ENCODE results near the gene POU3F3. TPM values are rescaled to one million over a fixed set of nuclear protein-coding genes. Genes with fewer than 3 reads are reported as not detected.

Gene POU3F3
- total RNA-seq, 4 donors from 2014 or later: 0.20 to 25.6 (median 13.5) TPM; not detected in 1

GRCh38 chr2:104885119-104885782 is 31.3 kb downstream of the POU3F3 start:
- H3K4me1 ChIP-seq: no peaks in the 10 kb centered on the region
- H3K27ac ChIP-seq: no peak overlapping the region
- ATAC-seq: no peak
- H3K4me3 ChIP-seq: no peak overlapping the region
- no peaks in the 10 kb centered on the region for H3K36me3 ChIP-seq
- WGBS, 2 donors (ENCODE audit: low coverage in 1 of 2): 58 to 73% methylated on average over 4 to 5 of the region's 5 CpGs
- no peaks in the 10 kb centered on the region for H3K9me3 ChIP-seq
- TF ChIP-seq POLR2AphosphoS5 (IDR thresholded peaks at IDR 0.05): no peak
- no peak for TF ChIP-seq POLR2A (IDR thresholded peaks at IDR 0.05)
- no peak for TF ChIP-seq CTCF (IDR thresholded peaks at IDR 0.05)
- H3K27me3 ChIP-seq: peaks cover 66% of the 10 kb centered on the region

GRCh38 chr2:104887676-104888075 is 33.8 kb downstream of the POU3F3 start:
- Histone ChIP-seq H3K9me3 (no peaks in the 10 kb centered on the region), H3K27ac (no peak overlapping the region), H3K36me3 (no peaks in the 10 kb centered on the region), H3K4me3 (no peak overlapping the region), H3K4me1 (no peaks in the 10 kb centered on the region), H3K27me3 (peaks cover 47% of the 10 kb centered on the region)
- no peak for ATAC-seq
- TF ChIP-seq EP300 (IDR thresholded peaks at IDR 0.05) (no peak), POLR2A (IDR thresholded peaks at IDR 0.05) (no peak), POLR2AphosphoS5 (IDR thresholded peaks at IDR 0.05) (no peak), CTCF (IDR thresholded peaks at IDR 0.05) (no peak)
- 75 to 82% methylated on average over 5 to 6 of the region's 6 CpGs for WGBS, 2 donors (ENCODE audit: low coverage in 1 of 2)

GRCh38 chr2:104888489-104889258 is 34.8 kb downstream of the POU3F3 start:
- H3K36me3 ChIP-seq: no peaks in the 10 kb centered on the region
- no peaks in the 10 kb centered on the region for H3K9me3 ChIP-seq
- H3K27ac ChIP-seq: no peak overlapping the region
- peaks cover 38% of the 10 kb centered on the region for H3K27me3 ChIP-seq
- 75 to 78% methylated on average over 6 to 7 of the region's 7 CpGs for WGBS, 2 donors (ENCODE audit: low coverage in 1 of 2)
- H3K4me1 ChIP-seq: no peaks in the 10 kb centered on the region
- no peak for ATAC-seq
- no peak for TF ChIP-seq EP300 (IDR thresholded peaks at IDR 0.05)
- no peak for TF ChIP-seq CTCF (IDR thresholded peaks at IDR 0.05)
- TF ChIP-seq POLR2A (IDR thresholded peaks at IDR 0.05): no peak
- no peak for TF ChIP-seq POLR2AphosphoS5 (IDR thresholded peaks at IDR 0.05)
- H3K4me3 ChIP-seq: no peak overlapping the region

- no peak overlapping the region for H3K4me3 ChIP-seq
- H3K27ac ChIP-seq: no peak overlapping the region
- H3K36me3 ChIP-seq: no peaks in the 10 kb centered on the region
- TF ChIP-seq CTCF (IDR thresholded peaks at IDR 0.05): no peak
- no peak for TF ChIP-seq POLR2AphosphoS5 (IDR thresholded peaks at IDR 0.05)
- TF ChIP-seq EP300 (IDR thresholded peaks at IDR 0.05): no peak
- no peak for TF ChIP-seq POLR2A (IDR thresholded peaks at IDR 0.05)
- peaks cover 31% of the 10 kb centered on the region for H3K27me3 ChIP-seq
- no peaks in the 10 kb centered on the region for H3K9me3 ChIP-seq
- WGBS, 2 donors (ENCODE audit: low coverage in 1 of 2): 39 to 44% methylated on average over 4 to 5 of the region's 8 CpGs
- H3K4me1 ChIP-seq: no peaks in the 10 kb centered on the region
- no peak for ATAC-seq
Measured at GRCh38 chr2:104889291-104889959, 35.5 kb downstream of the POU3F3 start.
